ENCODE data around the gene NTSR1. TPM values are rescaled to one million over a fixed set of nuclear protein-coding genes. Genes with fewer than 3 reads are reported as not detected.
A peak's percentile ranks its signal among the peaks of the same experiment; 100 is the strongest.

NTSR1 gene
- total RNA-seq (2014; rRNA removed; shearing (Covaris generic)), result 0.02 TPM in 1 of 2 replicates, not detected in the other

DNA sequence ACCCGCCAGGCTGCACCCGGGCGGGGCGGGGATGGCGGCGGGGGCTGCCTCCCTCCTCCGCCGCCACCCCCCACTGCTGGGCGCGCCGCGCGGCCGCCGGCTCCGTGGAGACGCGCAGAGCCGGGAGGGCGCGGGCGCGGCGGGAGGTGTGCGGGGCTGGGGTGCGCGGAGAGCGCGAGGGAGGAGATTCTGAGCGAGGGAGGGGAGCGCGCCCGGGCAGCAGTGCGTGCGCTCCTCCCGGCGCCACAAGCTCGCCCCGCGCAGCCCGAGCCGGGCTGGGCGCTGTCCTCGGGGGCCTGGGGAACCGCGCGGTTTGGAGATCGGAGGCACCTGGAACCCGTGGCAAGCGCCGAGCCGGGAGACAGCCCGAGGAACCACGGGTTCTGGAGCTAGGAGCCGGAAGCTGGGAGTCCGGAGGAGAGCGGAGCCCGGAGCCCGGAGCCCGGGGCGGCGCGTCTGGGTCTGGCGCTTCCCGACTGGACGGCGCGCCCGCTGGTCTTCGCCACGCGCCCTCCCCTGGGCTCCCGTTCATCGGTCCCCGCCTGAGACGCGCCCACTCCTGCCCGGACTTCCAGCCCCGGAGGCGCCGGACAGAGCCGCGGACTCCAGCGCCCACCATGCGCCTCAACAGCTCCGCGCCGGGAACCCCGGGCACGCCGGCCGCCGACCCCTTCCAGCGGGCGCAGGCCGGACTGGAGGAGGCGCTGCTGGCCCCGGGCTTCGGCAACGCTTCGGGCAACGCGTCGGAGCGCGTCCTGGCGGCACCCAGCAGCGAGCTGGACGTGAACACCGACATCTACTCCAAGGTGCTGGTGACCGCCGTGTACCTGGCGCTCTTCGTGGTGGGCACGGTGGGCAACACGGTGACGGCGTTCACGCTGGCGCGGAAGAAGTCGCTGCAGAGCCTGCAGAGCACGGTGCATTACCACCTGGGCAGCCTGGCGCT lies at the start of gene NTSR1:
TSS of gene NTSR1 (plus strand) at position 246 of the 946 bp plus-strand sequence. CDS start at position 618, 372 bp downstream.
- DNase-seq, result no peak
- Histone ChIP-seq H3K36me3 (no peaks in the 10 kb centered on the region), H3K4me1 (peaks cover 10% of the 10 kb centered on the region), H3K27me3 (peaks cover 30% of the 10 kb centered on the region), H3K4me3 (no peak within 1 kb of the TSS), H3K9me3 (replicated peaks) (no peaks in the 10 kb centered on the region), H3K27ac (no peak within 1 kb of the TSS)

GRCh38 chr20:62659488-62660239 lies 49.0 kb upstream of the NTSR1 start:
- H3K4me3 ChIP-seq, result no peak overlapping the region
- no peaks in the 10 kb centered on the region for H3K4me1 ChIP-seq
- no peak for DNase-seq
- peaks cover 6% of the 10 kb centered on the region; the same call in 1 of the 2 replicates for H3K27me3 ChIP-seq
- H3K27ac ChIP-seq, result no peak overlapping the region
- no peaks in the 10 kb centered on the region for H3K36me3 ChIP-seq
- no peaks in the 10 kb centered on the region for H3K9me3 ChIP-seq (replicated peaks)

GRCh38 chr20:62660240-62660615 lies 48.4 kb upstream of the NTSR1 start:
- Histone ChIP-seq H3K27ac (no peak overlapping the region), H3K27me3 (peaks cover 6% of the 10 kb centered on the region; the same call in 1 of the 2 replicates), H3K9me3 (replicated peaks) (no peaks in the 10 kb centered on the region), H3K4me1 (no peaks in the 10 kb centered on the region), H3K36me3 (no peaks in the 10 kb centered on the region), H3K4me3 (no peak overlapping the region)
- no peak for DNase-seq

DNA sequence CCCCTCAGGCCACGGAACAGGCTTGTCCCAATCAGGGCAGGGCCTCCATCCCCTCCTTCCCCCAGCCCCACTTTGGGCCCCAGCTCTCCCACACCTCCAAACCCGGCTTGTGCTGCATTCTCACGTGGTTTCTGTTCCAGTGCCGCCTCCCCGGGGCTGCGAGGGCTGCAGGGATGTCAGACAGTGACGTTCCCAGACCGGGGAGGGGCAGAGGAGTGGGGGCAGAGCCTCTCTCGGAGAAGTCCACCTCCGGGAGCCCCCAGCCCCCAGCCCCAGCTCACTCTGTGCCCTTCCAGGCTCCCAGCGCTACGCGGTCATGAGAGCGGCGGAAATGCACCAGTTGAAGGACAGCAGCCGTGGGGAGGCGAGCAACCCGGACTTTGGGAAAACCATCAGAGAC lies 47.9 kb upstream of the NTSR1 start:
- Histone ChIP-seq H3K27me3 (peaks cover 6% of the 10 kb centered on the region; the same call in 1 of the 2 replicates), H3K9me3 (replicated peaks) (no peaks in the 10 kb centered on the region), H3K36me3 (no peaks in the 10 kb centered on the region), H3K27ac (no peak overlapping the region), H3K4me3 (no peak overlapping the region), H3K4me1 (no peaks in the 10 kb centered on the region)
- no peak for DNase-seq

DNA sequence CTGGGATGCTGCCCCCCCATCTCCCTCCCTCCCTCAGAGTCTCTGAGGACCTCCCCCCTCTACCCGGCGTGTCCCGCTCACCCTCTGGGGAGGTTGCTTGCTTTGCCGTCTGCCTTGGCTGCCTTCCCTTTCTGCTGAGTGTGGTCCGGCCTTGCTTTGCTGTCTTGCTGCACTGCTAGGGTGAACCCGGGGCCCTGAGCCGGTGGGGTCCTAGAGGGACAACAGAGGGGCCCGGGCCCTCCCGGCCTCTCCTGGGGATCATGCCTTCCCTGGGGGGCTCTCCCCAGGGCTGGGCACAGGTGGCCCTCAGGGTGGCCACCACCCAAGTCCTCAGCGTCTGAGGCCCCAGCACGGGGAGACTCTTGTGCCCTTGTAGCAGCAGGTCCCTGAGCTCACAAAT lies 47.0 kb upstream of the NTSR1 start:
- no peaks in the 10 kb centered on the region for H3K9me3 ChIP-seq (replicated peaks)
- no peak for DNase-seq
- H3K27ac ChIP-seq, result no peak overlapping the region
- peaks cover 6% of the 10 kb centered on the region; the same call in 1 of the 2 replicates for H3K27me3 ChIP-seq
- no peak overlapping the region for H3K4me3 ChIP-seq
- peaks cover under 1% of the 10 kb centered on the region; the same call in 1 of the 2 replicates for H3K4me1 ChIP-seq
- H3K36me3 ChIP-seq, result no peaks in the 10 kb centered on the region

- no peak for DNase-seq
- Histone ChIP-seq H3K4me3 (no peak overlapping the region), H3K27ac (no peak overlapping the region), H3K36me3 (no peaks in the 10 kb centered on the region), H3K9me3 (replicated peaks) (no peaks in the 10 kb centered on the region), H3K27me3 (peaks cover 13% of the 10 kb centered on the region), H3K4me1 (peaks cover 6% of the 10 kb centered on the region; the same call in 1 of the 2 replicates)
Measured at GRCh38 chr20:62662422-62662821, 46.2 kb upstream of the NTSR1 start.

DNA sequence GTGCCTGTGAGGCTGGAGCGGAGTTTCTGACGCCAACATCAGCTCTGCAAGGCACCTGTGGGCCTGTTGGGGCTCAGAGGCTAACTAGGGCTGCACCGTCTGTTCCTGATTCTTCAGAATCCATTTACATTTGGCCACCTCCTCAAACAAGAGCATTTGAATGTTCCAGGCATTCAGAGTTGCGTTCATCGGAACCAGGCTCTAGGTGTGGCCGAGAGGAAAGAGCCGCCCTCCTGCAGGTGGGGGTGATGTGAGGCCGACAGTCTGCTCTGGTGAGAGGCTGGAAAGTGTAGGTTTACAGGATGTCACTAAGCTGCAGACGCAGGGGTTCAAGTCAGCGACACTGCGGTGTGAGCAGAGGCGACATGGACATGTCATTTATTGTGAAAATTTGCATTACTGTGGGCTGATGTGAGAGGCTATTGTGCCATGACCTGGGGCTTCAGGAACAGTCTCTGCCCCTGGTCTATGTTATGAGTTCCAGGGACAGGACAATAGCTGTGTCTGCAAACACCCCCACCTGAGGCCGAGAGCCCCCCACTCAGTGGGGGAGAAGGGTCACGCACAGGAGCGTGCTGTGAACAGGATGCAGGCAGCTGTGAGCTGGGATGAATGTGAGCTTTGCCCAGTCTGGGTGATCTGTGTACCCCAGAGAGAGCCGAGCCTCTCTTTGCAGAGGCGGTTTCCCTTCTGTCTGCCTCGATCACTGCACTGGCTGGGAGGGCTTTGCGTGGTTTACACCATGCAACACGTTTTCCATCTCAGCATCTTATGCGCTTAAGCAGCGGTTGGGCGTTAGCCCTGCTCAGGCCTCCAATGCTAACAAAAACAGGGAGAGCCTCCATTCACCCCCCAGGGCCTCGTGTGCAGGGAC lies 45.3 kb upstream of the NTSR1 start:
- no peaks in the 10 kb centered on the region for H3K9me3 ChIP-seq (replicated peaks)
- no peak for DNase-seq
- no peak overlapping the region for H3K27ac ChIP-seq
- H3K36me3 ChIP-seq, result no peaks in the 10 kb centered on the region
- H3K4me3 ChIP-seq, result no peak overlapping the region
- peaks cover 20% of the 10 kb centered on the region for H3K27me3 ChIP-seq
- H3K4me1 ChIP-seq, result peaks cover 6% of the 10 kb centered on the region; the same call in 1 of the 2 replicates

DNA sequence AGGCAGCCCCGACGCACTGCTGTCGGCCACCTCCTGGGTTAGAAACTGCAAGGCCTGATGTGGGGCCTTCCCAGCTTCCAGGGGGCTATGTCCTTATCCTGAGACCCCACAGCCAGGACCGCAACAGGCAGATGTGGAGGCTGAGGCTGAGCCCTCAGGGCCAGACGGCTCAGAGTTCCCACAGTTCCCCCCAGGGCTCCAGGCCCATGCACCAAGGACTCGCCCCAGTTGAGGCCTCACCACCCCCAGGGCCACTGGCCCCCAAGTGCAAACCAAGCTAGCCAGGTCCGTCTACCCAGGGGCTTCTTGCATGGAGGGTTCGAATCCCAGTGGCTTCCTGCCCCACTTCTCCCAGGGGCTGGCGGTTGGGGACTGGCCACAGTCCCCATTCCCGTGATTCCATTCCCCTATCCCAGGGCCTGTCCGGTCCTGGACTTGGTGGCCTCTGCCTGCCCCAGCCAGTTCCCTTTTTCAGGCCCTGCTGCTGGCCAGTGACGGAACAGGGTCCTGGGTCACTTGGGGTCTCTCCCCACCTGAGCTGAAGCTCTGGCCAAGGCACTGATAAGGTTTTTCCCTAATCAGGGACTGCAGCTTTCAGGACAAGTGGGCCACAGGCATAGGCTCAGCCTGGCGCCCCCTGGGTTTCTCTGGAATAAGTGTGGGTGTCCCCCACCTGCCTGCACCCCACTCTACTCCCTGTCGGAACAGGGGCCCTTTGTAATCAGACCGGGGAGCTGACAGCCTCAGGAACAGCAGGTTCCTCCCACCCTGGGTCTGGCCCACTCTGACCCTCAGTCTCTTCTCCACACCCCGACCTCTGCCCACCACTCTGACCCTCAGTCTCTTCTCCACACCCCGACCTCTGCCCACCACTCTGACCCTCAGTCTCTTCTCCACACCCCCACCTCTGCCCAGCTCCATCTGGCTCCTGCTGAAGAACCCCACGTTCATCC lies 44.3 kb upstream of the NTSR1 start:
- no peak overlapping the region for H3K4me3 ChIP-seq
- no peak for DNase-seq
- no peaks in the 10 kb centered on the region for H3K9me3 ChIP-seq (replicated peaks)
- H3K27ac ChIP-seq, result no peak overlapping the region
- H3K36me3 ChIP-seq, result no peaks in the 10 kb centered on the region
- peaks cover 20% of the 10 kb centered on the region for H3K27me3 ChIP-seq
- peaks cover 6% of the 10 kb centered on the region; the same call in 1 of the 2 replicates for H3K4me1 ChIP-seq

DNA sequence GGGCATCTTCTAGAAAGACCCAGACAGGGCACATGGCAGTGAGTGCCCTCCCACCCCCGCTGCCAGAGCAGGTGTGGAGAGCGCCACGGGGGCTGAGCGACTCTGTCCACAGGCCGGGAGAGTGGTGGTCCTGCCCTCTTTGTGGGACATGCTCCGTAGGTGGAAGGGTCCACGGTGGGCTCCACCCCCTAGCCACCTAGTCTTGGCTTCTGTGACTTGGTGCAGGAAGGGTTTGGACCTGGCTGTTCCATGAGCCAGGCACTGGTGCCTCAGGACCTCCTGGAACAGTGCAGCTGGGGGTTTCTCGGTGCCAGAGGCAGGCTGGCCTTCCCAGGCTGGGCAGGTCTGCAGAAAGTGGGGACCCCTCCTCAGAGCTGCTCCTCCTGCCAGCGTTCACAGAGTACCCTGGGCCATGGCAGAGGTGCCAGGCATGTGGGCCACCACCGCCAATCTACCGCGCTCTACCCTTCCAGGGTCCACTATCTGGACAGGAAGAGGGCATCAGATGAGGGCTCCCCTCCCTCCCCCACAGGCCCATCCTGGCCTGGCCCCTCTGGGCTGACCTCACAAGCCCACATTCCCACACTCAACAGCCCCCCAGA lies 43.4 kb upstream of the NTSR1 start:
- Histone ChIP-seq H3K9me3 (replicated peaks) (no peaks in the 10 kb centered on the region), H3K4me1 (peaks cover 6% of the 10 kb centered on the region; the same call in 1 of the 2 replicates), H3K36me3 (no peaks in the 10 kb centered on the region), H3K4me3 (no peak overlapping the region), H3K27ac (no peak overlapping the region), H3K27me3 (peaks cover 20% of the 10 kb centered on the region)
- no peak for DNase-seq

DNA sequence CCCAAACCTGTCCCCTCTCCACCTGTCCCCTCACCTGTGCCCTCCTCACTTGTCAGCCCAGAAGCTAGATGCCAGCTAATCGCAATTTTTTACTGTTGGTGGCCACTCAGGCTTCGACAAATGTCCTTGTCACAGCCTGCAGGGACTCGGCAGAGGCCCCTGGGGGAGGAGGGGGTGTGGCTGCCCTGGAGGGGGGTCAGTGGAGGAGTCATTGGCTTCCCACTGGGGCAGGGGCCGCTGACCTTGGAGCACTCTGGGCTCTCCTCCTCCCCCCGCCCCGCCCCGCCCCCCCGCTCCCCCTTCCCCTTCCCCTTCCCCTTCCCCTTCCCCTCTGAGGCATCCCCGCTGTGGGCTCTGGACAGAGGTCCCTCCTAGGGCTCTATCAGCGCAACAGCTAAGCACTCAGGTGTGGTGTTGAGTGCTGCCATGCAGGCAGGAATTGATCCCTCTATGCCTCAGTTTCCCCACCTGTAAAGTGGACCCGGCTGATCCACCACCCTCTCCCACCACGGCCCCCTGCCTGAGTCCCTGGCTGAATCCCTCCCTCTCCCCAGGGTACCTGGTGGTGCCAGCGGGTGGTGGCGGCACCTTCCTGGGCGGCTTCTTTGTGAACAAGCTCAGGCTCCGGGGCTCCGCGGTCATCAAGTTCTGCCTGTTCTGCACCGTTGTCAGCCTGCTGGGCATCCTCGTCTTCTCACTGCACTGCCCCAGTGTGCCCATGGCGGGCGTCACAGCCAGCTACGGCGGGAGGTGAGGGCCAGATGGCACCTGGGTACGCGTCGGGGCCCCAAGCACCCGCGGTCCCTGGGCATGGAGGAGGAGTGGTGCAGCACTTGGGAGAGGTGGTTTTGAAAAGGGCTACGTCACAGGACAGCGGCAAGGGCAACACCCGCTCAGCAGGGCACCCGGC lies 42.6 kb upstream of the NTSR1 start:
- Histone ChIP-seq H3K36me3 (no peaks in the 10 kb centered on the region), H3K27me3 (peaks cover 20% of the 10 kb centered on the region), H3K27ac (no peak overlapping the region), H3K4me1 (peaks cover 6% of the 10 kb centered on the region; the same call in 1 of the 2 replicates), H3K9me3 (replicated peaks) (no peaks in the 10 kb centered on the region), H3K4me3 (no peak overlapping the region)
- no peak for DNase-seq

DNA sequence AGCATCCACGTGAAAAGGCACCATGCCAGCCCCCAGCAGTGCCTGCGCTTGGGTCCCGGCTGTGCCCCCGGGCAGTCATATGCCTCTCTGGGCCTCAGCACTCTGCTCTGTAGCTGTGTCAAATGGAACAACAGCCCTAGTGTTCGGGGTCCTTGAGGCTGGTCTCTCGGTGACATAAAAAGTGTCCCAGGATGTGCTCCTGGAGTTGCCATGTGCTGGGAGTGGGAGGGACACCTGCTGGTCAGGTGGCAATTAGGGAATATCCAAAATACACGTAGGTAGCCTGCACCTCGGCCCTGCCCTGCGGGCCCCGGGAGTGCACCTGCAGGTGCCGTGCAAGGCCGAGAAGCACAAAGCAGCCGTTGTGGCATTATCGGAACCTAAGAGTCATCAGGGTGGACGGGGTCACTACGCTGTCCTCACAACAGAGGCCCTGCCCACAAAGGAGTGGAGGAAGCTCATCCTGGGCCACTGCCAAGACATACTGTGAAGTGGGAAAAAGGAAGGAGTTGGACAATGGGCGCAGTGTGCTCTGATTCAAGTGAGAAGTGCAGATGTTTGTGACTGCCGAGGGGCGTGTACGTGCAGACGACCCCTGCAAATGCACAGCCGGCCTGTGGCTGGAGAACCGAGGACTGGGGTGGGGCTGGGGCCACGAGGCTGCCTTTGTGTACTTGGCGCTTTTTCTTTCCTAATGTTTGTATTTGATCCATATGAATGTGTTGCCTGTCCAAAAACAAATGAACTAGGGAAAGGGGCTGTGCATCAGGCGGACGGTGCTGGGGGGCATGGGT lies 41.7 kb upstream of the NTSR1 start:
- Histone ChIP-seq H3K4me3 (no peak overlapping the region), H3K36me3 (no peaks in the 10 kb centered on the region), H3K9me3 (replicated peaks) (no peaks in the 10 kb centered on the region), H3K27ac (no peak overlapping the region), H3K4me1 (peaks cover 6% of the 10 kb centered on the region; the same call in 1 of the 2 replicates), H3K27me3 (peaks cover 20% of the 10 kb centered on the region)
- DNase-seq, result peak; percentile 87 to 94

All from SJCRH30 (cell line).